ENCODE data around the gene GPR119.
A peak's percentile ranks its signal among the peaks of the same experiment; 100 is the strongest.
"Not testable (repeated sequence)": the region's sequence is repeated elsewhere in the genome, so short reads cannot be mapped to it uniquely, and the experiment has no call there.

GPR119 gene

GRCh38 chrX:130385520-130385919, at the start of gene GPR119:
GPR119 (minus strand) TSS chrX:130385674; CDS start chrX:130385447, 227 bp downstream.
- no peak for DNase-seq

DNA sequence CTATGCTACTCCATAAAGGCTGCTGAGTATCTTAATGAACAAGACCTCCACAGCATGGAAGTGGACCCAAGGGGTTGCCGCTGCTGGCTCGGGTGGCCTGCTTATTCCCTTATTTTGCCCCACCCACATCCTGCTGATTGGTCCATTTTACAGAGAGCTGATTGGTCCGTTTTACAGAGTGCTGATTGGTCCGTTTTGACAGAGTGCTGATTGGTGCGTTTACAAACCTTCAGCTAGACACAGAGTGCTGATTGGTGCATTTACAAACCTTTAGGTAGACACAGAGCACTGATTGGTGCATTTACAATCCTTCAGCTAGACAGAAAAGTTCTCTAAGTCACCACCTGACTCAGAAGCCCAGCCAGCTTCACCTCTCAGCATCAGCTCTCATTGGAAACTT, 43.8 kb upstream of the GPR119 start:
- DNase-seq = not testable (repeated sequence)

DNA sequence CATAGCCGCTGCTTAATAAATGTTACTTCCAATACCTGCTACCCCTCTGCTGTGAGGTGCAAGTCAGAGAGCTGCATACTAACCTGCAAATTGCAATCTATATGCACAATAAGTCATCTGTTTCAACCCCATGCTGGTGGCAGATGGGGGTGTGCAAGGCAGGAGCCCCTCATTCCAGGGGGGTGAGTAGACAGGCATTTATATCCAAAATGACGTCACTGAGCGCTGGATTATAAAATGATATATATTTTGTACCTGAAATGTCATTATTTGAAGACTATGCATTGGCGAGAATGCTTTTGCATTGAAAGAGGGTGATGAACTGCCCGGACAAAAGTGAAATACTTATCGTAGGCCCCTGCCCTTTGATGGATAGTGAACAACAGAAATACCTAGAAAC, 41.1 kb upstream of the GPR119 start:
- no peak for DNase-seq

GRCh38 chrX:130419263-130419662, 33.8 kb upstream of the GPR119 start:
- no peak for DNase-seq

DNA sequence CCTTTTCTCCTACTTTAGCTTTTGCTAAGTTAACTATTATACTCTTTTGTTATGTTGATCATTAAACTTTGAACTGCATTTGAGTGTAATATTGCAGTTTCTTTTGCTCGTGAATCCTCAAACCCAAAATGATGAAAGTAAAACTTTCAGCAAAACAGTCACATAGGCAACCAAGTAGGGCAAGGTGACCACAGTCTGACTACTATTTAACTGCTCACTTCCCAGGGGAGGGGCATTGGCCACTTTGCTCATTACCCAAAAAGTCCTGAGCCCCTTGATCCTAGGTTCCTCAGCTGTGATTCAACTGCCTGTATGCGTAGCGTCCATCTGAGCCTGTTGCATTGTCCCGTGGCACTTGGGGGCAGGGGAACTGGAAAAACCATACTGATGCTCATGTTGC, 33.3 kb upstream of the GPR119 start:
- DNase-seq = no peak

GRCh38 chrX:130418066-130418465, 32.6 kb upstream of the GPR119 start:
- no peak for DNase-seq

GRCh38 chrX:130416785-130417184, 31.3 kb upstream of the GPR119 start:
- DNase-seq = no peak

DNA sequence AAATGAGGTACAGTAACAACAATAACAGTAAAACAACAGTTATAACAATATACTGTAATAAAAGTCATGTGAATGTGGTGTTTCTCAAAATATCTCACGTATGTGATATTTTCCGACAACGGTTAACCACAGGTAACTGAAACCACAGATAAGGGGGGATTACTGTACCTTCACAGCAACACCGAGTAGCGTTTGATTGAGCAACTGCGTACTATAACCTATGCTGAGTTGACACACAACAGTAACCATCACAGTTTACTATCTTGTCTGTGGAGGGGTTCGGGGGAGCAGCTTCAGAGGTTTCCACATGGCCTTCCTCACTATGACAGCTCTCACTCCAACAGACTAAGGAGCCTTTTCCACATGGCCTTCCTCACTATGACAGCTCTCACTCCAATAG, 29.7 kb upstream of the GPR119 start:
- DNase-seq = no peak

- no peak for DNase-seq
Measured at GRCh38 chrX:130414800-130415199, 29.3 kb upstream of the GPR119 start.

DNA sequence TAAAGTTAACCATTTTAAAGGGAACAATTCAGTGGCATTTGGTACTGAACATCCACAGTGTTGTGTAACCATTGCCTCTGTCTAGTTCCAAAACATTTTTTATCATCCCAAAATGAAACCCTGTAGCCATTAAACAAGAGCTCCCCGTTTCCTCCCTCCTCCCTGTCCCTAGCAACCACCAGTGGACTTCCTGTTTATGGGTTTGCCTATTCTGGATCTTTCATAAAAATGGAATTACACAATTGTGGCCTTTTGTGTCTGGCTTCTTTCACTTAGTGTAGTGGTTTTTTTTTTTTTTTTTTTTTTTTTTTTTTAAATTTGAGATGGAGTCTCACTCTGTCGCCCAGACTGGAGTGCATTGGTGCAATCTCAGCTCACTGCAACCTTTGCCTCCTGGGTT, 27.9 kb upstream of the GPR119 start:
- DNase-seq = no peak

DNA sequence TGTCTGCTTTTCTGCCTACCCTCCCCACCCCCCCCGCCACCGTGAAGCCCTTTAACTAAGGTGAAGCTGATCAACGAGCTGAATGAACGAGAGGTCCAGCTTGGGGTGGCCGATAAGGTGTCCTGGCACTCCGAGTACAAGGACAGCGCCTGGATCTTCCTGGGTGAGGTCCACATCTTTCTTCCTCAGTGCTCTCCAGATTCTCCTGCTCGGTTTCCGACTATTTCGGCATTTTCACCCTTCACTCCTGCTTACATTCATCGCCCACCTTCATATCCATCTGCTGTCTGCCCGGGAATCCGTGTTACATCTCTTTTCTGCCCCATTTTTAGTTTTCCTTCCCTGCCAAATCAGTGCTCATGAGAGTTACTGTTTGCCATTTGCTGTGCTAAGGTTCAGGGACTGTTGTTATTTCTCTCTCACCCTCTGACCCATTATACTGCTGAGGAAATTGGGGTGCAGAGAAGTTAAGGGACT, 16.8 kb upstream of the GPR119 start:
- DNase-seq = no peak

DNA sequence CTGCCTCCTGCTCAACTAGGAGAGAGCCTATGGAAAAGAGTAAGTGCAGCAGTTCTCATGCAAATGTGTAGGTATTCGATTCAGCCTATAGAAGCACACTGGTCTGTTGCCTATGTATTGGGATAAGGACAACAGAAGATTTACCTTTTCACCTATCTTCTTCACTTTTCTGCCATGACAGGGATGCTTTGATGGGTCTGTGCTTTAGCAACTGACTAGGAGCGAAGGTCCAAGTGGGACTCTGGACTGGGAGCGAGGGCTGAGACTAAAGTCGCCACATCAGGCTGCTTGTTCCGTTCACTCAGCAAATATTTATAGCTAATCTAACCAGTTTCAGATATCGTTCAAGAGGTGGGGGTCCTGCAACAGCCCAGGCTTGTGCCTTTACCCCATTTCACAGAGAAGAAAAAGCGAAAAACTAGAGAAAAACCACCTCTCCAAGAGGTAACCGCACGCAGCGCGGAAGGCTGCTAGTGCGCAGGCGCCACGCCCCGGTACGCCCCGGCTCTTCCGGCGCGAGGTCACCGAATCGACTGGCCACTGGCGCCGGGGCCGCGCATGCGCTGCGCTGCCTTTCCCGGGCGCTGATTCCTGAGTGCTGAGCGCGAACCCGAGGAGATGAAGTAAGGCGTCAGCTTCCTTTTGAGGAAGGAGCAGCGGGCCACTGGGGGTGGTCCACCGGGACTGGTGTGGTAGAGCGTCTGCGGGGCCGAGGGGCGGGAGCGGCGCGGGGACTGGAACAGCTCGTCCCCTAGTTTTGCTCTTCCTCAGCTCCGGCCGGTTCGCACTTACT, 16.1 kb upstream of the GPR119 start, which contains the start of gene RBMX2:
RBMX2 (plus strand) TSS at position 573 of the 793 bp plus-strand sequence; CDS start at position 619, 46 bp downstream.
- peak; percentile 33 for DNase-seq

DNA sequence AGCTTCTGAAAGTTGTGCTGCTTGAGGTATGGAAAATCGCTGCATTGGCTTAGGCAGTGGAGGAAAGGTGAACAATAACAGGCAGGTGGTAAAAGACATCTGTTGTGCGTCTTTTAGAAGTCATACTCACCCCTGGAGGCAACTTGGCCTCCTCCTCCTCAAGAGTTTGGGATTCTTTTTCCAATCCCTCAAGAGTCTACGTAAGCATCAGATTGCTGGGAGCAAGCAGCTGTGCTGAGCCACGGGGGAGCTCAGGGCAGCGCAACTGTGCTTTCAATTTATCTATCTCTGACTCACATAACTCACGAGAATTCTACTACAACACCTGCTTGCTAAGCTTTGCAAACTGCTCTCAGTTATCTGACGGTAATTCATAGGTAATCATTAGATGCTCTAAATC, 9.9 kb upstream of the GPR119 start:
- DNase-seq = no peak

DNA sequence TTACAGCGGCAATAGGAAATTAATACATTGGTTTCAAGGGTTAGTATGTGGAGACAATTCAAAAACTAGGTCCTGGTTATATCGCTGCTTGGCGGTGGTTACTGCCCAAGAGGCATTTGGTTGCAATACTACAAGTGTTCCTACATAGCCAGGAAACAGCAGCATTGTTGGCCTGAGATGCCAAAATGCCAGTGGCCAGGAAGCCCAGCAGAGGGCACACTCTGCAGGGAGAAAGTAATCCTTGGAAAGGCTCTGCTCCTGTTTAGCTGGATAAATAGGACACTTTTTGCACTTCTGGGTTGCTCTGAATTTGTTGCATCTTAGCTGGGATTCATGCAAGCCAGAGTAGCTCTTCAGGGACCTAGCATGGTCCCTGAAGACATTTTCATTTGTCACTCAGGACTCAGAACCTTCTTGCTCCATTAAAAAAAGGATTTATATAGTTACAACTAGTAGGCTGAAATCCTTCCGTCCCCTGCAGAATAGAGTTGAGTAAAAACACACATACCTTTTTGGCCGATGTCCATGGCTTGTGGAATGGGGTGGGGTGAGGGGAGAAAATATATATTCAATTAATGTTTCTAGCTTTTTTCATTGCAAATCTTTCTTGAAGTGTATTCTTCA, 8.1 kb upstream of the GPR119 start:
- DNase-seq = peak; percentile 9

DNA sequence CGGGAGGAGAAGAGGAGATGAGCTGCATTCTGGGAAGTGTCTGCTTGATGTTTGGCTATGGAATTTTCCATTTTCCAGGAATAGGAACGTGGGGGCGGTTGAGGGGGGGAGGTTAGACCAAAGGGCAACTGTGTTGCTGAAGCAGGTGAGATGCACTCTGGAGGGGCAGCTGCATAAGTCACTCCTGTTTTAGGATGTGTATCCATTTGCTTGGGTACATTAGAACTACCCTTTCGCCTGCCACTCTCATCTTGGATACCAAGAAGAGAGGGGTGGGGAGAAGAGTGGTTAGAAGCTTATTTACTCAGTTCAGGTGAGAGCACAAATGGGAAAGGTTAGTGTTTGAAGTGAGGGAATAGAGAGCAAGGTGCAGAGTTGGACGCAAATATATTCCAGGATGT, 934 bp upstream of the GPR119 start:
- DNase-seq = no peak

DNA sequence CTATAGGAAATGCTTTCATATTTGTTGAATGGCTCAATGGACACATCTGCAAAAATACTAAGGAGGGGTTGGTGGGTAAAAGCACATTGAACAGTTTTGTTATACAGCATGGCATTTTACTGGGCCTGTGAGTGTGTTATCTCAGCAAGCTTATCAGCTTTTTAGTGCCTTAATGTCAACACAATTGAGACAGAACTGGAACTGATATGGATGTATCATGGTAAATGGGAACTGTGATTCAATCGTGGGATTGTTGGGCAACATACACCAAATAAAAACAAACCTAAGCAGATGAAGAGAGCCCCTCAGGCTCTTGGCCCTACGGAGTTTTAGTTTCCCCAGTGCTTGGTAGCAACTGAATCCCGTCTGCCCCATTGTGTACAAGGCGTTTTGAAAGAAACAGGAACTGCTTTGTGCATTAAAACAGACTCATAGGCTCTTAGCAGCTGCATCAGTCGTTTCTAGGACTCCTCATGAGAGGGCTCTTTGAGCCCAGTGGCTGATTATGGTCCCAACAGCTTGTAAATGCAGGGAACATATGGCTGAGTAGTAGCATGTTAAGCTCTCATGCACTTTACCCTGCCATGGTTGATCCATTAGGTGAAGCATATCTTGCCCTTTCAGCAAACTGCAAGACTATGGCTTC, 7.3 kb downstream of the GPR119 start:
- no peak for DNase-seq

DNA sequence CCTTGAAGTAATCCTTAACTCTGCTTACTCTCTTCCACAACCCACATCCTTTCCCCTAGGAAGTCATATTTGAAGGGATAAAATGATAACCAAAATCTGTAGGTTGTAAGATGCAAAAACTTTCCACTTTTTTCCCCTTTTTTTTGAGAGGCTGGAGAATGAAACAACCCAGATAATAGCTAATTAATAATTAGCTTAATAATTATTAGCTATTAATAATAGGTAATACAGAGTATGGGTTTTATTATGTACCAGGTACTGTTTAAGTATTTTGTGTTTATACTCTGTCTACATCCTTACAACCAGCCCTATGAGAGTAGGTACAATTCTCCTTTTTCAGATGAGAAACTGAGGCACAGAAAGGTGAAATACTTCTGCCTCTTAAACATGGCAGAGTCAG, 9.4 kb downstream of the GPR119 start:
- DNase-seq = no peak

- DNase-seq = not testable (repeated sequence)
Measured at GRCh38 chrX:130352050-130352449, 33.4 kb downstream of the GPR119 start.

DNA sequence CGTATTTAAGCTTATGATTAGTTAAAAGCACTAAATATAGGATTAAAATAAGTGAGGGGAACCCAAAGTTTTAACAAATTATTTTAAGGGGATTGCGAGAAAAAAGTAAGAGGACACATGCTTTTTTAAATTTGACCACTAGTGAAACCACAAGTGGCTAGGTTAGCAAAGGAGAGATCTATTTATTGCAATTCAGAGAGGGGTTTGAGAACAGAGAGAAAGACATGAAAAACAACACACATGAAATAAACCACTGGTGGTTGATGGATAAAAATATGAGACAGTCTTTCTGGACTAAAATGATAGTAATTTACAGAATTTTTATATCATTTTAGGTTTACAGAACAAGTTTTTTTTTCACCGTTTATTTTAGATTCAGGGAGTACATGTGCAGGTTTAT, 33.9 kb downstream of the GPR119 start:
- no peak for DNase-seq

- DNase-seq = no peak
Measured at GRCh38 chrX:130347321-130347720, 38.2 kb downstream of the GPR119 start.

GRCh38 chrX:130343411-130343810, 42.1 kb downstream of the GPR119 start:
- no peak for DNase-seq

DNA sequence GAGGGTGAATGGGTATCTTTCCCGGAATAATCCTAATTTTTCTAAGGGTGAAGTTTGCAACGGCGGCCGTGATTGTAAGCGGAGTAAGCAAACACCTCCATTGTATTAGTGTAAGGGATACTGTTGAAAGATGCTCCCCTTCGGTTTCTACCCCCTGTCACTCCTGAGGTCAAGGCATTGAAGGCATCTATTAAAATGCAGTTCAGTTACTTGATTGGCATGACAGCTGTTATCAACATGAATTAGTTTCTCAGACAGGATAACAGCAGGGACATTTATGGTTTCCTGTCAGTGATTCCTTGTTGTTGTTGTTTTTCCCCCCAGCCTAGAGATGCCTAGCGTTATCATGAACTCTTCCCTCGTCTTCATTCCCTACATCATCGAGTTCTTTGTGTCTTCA, 45.2 kb downstream of the GPR119 start:
- no peak for DNase-seq

- peak; percentile 50 for DNase-seq
Measured at GRCh38 chrX:130339408-130340222, 45.9 kb downstream of the GPR119 start, which contains the start of gene SLC25A14. SLC25A14 (plus strand) TSS chrX:130339919; CDS start chrX:130340279, 360 bp downstream.
